NT2/D1 (cell line): ENCODE results near the gene ENPP6.

Experiments
- SUZ12 ChIP-seq: IDR thresholded peaks from 2 replicates; pipeline ENCODE4 v1.6.1; 2011; ENCODE audit not compliant: insufficient read length, insufficient read depth; ENCODE audit errors: extremely low read depth
- YY1 ChIP-seq: IDR thresholded peaks from 2 replicates; pipeline ENCODE4 v1.6.1; 2011; ENCODE audit not compliant: insufficient read length, insufficient read depth
- ZNF274 ChIP-seq: IDR thresholded peaks from 2 replicates; pipeline ENCODE4 v1.6.1; 2011; ENCODE audit warnings: mild to moderate bottlenecking, low read depth, low read length

GRCh38 chr4:184080674-184081073 is 137.0 kb downstream of the ENPP6 start:
- TF ChIP-seq ZNF274 (no peak), YY1 (no peak), SUZ12 (no peak)
